Measurements from ENCODE around the gene FRRS1. TPM values are rescaled to one million over a fixed set of nuclear protein-coding genes. Genes with fewer than 3 reads are reported as not detected.
"Not testable (repeated sequence)": the region's sequence is repeated elsewhere in the genome, so short reads cannot be mapped to it uniquely, and the experiment has no call there.

Gene FRRS1
- total RNA-seq, 3 donors from 2014 or later: 0.82 to 0.86 (median 0.84) TPM

DNA sequence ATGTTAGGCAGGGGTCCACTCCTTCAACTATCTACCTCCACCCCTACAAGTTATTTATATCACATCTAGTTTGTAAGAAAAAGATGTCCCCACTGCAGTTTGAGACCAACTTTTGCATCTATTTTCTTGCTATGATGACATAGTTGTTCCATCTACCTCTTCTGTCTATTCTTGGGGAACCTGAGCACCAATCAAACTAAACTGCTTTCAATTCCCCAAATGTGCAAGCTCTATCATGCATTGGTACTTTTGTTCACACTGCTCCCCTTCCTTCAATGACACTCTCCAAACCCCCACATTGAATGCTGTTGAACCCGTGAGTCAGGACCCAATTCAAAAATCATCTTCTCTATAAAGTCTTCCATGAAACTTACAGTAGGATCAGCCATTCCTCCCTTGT is 16.0 kb upstream of the FRRS1 start:
- Mint-ChIP-seq H3K4me3 (no peak overlapping the region), H3K4me1 (ENCODE audit: low read depth) (peaks cover 23% of the 10 kb centered on the region), H3K9me3 (no peaks in the 10 kb centered on the region), H3K36me3 (ENCODE audit: insufficient read depth) (no peaks in the 10 kb centered on the region), H3K27me3 (ENCODE audit: low read depth) (peaks cover 23% of the 10 kb centered on the region)
- ATAC-seq (no peak), DNase-seq (no peak)

DNA sequence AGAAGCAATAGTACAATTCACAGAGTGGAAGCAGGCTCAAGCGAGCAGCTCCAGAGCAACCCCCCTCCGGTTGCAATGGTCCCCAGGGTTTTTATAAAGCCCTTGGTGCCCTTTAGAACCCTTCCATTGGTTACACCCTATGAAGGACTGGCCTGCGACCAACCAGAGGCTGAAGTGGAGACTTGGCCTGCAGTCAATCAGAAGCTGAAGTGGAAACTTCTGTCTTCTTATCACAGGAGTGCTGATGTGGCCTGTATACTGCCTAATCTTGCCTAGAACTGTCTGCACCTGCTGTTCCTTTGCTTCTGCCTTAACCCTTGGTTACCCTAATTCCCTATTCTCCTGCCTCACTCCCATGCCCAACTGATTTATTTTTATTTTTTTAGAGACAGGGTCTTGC is 15.4 kb upstream of the FRRS1 start:
- Mint-ChIP-seq H3K9me3 (no peaks in the 10 kb centered on the region), H3K4me3 (no peak overlapping the region), H3K27me3 (ENCODE audit: low read depth) (peaks cover 23% of the 10 kb centered on the region), H3K4me1 (ENCODE audit: low read depth) (peaks cover 19% of the 10 kb centered on the region), H3K36me3 (ENCODE audit: insufficient read depth) (no peaks in the 10 kb centered on the region)
- ATAC-seq: no peak
- no peak for DNase-seq

DNA sequence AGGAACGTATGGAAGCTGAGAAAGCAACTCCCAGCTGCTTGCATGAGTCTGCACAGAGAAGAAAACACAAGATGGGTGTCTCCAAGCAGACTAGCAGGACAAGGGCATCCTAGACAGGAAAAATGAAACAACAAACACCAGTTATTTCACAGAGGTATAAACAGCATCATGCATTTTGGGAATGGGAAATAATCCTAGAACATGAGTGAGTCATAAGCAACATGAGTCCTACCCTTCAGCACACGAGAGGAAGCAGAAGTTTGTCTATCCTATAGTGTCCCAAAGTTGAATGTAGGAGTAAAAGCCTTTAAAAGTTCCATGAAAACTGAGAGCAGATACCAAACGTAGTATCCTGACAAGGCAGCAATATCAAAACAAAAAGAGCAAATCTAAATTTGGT is 11.3 kb upstream of the FRRS1 start:
- H3K36me3 Mint-ChIP-seq (ENCODE audit: insufficient read depth): no peaks in the 10 kb centered on the region
- H3K4me1 Mint-ChIP-seq (ENCODE audit: low read depth): no peaks in the 10 kb centered on the region
- H3K4me3 Mint-ChIP-seq: no peak overlapping the region
- ATAC-seq: no peak
- H3K27me3 Mint-ChIP-seq (ENCODE audit: low read depth): peaks cover 20% of the 10 kb centered on the region
- no peaks in the 10 kb centered on the region for H3K9me3 Mint-ChIP-seq
- DNase-seq: no peak

DNA sequence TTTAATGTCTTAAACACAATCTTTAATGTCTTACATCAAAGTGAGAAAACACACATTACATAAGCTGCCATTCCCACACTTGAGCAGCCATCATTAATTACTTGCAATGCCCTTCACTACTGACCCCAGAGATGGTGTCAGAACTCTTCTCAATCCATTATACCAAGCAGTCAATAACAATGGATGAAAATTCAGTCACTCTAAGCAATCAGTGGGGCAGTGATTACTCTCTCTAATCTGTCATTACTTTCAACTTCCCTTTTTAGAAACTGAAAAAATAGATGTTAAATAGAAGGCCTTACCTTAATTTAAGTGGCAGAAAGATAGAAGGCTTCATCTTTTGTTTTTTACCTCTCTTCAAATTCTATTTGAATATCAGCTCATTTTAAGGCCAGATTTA is 9.7 kb upstream of the FRRS1 start:
- no peak for ATAC-seq
- Mint-ChIP-seq H3K9me3 (no peaks in the 10 kb centered on the region), H3K4me1 (ENCODE audit: low read depth) (no peaks in the 10 kb centered on the region)

DNA sequence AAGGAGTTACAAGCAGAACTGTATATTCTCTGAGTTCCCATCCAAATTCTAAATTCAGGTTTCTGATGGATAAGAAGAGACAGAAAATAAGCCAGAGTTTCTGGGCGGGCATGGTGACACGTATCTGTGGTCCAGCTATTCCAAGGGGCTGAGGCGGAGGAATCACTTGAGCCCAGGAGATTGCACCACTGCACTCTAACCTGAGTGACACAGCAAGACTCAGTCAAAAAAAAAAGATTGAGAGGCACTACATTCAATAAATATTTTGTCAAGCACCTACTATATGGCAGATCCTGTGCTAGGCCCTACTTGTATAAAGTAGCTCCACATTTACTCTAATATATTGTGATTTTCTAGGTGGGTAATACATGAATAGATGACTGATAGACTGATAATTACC is 6.4 kb upstream of the FRRS1 start:
- peaks cover 5% of the 10 kb centered on the region for H3K27me3 Mint-ChIP-seq (ENCODE audit: low read depth)
- H3K4me1 Mint-ChIP-seq (ENCODE audit: low read depth): no peaks in the 10 kb centered on the region
- DNase-seq (no peak), ATAC-seq (no peak)
- H3K9me3 Mint-ChIP-seq: no peaks in the 10 kb centered on the region
- no peak overlapping the region for H3K4me3 Mint-ChIP-seq
- no peaks in the 10 kb centered on the region for H3K36me3 Mint-ChIP-seq (ENCODE audit: insufficient read depth)

More for the DNA sequence above, 9.7 kb upstream of the FRRS1 start:
- DNase-seq: no peak
- H3K36me3 Mint-ChIP-seq (ENCODE audit: insufficient read depth): no peaks in the 10 kb centered on the region
- no peak overlapping the region for H3K4me3 Mint-ChIP-seq
- H3K27me3 Mint-ChIP-seq (ENCODE audit: low read depth): peaks cover 8% of the 10 kb centered on the region

DNA sequence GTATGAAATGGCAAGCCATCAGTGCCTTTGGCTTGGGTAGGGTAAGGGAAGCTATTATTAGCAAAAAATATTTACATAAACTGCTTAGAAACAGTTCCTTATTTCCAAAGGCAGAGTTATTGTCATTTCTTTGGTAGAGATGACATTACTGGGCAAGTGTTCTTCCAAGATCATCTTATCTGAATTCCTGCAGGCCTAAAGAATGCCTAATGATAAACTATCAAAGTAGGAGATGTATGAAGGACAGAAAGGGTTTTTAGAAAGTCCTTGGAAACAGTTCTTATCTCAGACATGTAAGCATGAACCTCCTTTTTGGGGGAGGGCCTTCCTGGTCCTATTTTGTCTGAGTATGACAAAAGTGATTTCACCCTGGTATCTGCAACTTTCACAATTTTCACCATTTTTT is 5.1 kb upstream of the FRRS1 start:
- Mint-ChIP-seq H3K4me3 (no peak overlapping the region), H3K27me3 (ENCODE audit: low read depth) (peaks cover 5% of the 10 kb centered on the region), H3K9me3 (no peaks in the 10 kb centered on the region), H3K4me1 (ENCODE audit: low read depth) (peaks cover 2% of the 10 kb centered on the region), H3K36me3 (ENCODE audit: insufficient read depth) (no peaks in the 10 kb centered on the region)
- DNase-seq (no peak), ATAC-seq (no peak)

DNA sequence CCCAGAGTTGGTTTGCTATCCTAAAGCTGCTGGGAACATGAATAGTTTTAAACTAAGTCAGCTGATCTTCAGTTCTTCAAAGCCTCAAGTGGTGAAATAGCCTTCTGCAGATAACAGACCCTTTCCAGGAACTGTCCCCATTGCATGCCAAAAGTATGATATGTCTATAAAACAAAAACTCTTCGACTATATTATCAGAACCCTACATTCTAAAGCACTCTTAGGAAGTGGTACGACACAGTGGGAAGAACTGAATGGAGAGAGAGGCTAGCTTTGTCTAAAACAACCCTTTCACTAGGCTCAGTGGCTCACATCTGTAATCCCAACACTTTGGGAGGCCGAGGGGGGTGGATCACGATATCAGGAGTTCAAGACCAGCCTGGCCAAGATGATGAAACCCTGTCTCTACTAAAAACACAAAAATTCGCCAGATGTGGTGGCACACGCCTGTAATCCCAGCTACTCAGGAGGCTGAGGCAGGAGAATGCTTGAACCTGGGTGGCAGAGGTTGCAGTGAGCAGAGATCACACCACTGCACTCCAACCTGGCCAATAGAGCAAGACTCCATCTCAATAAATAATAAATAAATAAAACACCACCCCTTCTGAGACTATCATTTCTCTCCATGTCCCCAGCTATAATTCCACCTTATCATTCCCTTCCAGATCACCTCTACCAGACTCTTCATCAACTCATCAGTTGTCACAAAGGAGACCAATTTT is 2.2 kb upstream of the FRRS1 start:
- no peak for ATAC-seq

DNA sequence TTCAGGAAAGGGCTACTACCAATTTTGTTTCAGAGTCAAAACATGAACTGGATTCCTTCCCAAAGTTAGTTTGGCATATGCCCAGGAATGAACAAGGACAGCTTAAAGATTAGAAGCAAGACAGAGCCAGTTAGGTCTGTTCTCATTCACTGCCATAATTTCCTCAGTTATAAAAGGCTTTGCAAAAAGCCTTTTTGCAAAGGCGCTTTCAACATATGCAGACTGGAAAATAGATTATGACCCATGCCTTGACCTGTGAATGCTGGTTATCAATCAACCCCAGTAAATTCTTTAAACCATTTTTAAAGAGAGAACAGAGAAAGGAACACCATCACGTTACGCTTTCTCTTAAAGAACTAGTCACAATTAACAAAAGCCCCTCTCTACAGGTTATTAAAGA is 1.7 kb upstream of the FRRS1 start:
- ATAC-seq (no peak), DNase-seq (no peak)
- no peak overlapping the region for H3K4me3 Mint-ChIP-seq
- H3K4me1 Mint-ChIP-seq (ENCODE audit: low read depth): peaks cover 6% of the 10 kb centered on the region
- H3K27me3 Mint-ChIP-seq (ENCODE audit: low read depth): peaks cover 2% of the 10 kb centered on the region
- no peaks in the 10 kb centered on the region for H3K36me3 Mint-ChIP-seq (ENCODE audit: insufficient read depth)
- no peaks in the 10 kb centered on the region for H3K9me3 Mint-ChIP-seq

More for the DNA sequence above, 2.2 kb upstream of the FRRS1 start:
- Mint-ChIP-seq H3K4me3 (no peak overlapping the region), H3K9me3 (no peaks in the 10 kb centered on the region), H3K27me3 (ENCODE audit: low read depth) (peaks cover 2% of the 10 kb centered on the region), H3K36me3 (ENCODE audit: insufficient read depth) (no peaks in the 10 kb centered on the region), H3K4me1 (ENCODE audit: low read depth) (peaks cover 6% of the 10 kb centered on the region)
- no peak for DNase-seq

DNA sequence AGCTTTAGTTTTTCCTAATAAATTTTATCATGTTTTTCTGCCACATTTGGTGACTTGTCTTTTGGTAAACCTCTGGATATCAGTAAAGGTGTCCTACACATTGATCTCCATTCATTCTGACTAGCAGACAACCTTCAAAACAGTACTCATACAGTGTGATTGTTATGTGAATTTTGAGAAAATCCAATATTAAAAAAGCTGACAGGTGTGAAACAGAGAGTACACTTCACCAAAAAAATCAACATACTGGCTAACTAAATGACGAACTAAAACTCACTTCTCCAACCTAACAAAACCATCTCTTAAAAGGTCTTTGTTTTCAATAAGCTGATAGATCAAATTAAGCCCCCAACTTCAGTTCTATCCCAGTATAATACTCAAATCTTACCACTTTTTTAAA is 1.5 kb downstream of the FRRS1 start:
- no peak for ATAC-seq
- H3K9me3 Mint-ChIP-seq: no peaks in the 10 kb centered on the region
- no peak overlapping the region for H3K4me3 Mint-ChIP-seq
- no peaks in the 10 kb centered on the region for H3K36me3 Mint-ChIP-seq (ENCODE audit: insufficient read depth)
- no peak for DNase-seq
- peaks cover 5% of the 10 kb centered on the region for H3K27me3 Mint-ChIP-seq (ENCODE audit: low read depth)
- peaks cover 6% of the 10 kb centered on the region for H3K4me1 Mint-ChIP-seq (ENCODE audit: low read depth)

DNA sequence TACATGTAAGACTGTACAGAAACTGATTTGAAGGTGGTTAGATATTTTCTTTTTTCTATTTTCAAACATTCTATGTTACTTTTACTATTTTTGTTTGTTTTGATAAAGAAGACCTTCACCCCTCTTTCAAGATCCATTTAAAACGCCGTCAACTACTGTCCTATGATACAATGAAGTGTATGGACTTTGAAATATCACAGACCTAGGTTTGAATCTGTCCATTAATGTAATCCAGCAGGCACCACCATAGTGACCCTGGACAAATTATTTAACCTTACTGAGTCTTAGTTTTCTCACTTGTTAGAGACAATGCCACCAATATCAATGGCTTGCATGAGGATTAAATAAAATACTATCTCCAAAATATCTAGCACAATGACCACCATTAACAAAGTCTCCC is 2.0 kb downstream of the FRRS1 start:
- no peaks in the 10 kb centered on the region for H3K9me3 Mint-ChIP-seq
- peaks cover 5% of the 10 kb centered on the region for H3K27me3 Mint-ChIP-seq (ENCODE audit: low read depth)
- peaks cover 6% of the 10 kb centered on the region for H3K4me1 Mint-ChIP-seq (ENCODE audit: low read depth)
- H3K36me3 Mint-ChIP-seq (ENCODE audit: insufficient read depth): no peaks in the 10 kb centered on the region
- DNase-seq: no peak
- H3K4me3 Mint-ChIP-seq: no peak overlapping the region
- no peak for ATAC-seq

DNA sequence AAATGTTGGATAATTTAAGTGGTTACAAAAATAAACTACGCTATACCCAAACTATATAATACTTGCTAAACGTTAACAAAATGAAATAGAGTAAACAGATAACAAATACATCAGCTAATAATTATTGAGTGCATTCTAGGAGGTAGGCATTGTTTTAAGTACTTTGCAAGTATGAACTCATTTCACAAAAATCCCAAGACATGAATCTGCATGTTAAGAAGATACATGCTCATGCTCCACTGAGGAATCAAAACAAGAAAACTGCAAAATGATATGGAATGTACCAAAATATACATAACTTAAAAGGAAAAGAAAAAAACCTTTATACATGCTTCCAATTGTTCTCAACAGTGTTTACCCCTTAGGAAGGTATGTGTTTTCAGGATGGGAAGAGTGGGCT is 2.5 kb downstream of the FRRS1 start:
- Mint-ChIP-seq H3K27me3 (ENCODE audit: low read depth) (peaks cover 5% of the 10 kb centered on the region), H3K9me3 (no peaks in the 10 kb centered on the region), H3K4me3 (no peak overlapping the region), H3K36me3 (ENCODE audit: insufficient read depth) (no peaks in the 10 kb centered on the region), H3K4me1 (ENCODE audit: low read depth) (peaks cover 6% of the 10 kb centered on the region)
- ATAC-seq (no peak), DNase-seq (no peak)

DNA sequence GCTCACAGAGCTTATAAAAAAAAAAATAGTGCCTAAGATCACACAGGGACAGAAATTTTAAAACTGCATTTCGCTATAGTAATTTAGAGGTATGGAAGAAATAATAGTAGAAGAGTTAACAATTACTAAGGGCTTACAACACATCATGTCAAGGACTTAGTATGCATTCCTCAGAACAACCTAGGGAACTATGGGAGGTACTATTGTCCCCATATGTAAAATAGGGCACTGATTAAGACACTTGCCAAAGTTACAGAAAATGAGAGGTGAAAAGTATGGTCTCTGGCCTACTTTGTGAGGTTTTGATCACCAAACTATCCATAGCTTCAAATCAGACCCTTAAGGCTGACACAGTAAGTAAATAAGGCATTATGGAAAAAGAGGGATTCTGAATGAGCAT is 4.7 kb downstream of the FRRS1 start:
- no peak for ATAC-seq
- Mint-ChIP-seq H3K27me3 (ENCODE audit: low read depth) (peaks cover 2% of the 10 kb centered on the region), H3K9me3 (no peaks in the 10 kb centered on the region), H3K4me3 (no peak overlapping the region), H3K4me1 (ENCODE audit: low read depth) (peaks cover 15% of the 10 kb centered on the region), H3K36me3 (ENCODE audit: insufficient read depth) (no peaks in the 10 kb centered on the region)
- no peak for DNase-seq

DNA sequence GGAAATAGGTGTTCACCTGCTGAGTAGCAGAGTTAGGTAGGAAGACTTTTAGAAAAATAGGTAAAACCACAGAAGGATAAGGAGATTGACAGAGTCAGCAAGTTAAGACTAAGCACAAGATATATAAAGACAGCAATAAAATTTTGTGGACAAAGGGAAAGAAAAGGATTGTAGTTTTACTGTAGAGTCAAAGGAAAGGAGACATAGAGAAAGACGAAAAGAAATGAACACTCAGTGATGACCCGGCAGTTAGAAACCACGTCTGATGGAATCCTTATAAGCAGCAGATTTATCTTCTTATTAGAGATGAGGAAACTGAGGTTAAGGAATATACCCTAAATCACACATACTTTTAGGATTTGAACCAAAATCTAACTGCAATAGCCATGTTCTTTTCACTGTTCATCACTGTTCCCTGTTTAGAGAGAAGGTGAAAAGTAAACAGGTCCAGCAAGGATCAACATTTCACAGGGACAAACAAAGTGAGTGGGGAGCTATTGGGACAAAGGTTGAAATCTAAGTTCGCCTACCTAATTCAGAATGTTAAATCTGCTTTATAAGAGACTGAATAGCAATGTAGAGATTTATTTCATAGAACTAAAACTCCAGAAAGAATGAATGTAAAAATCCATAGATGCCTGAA is 6.8 kb downstream of the FRRS1 start:
- Mint-ChIP-seq H3K36me3 (ENCODE audit: insufficient read depth) (no peaks in the 10 kb centered on the region), H3K9me3 (no peaks in the 10 kb centered on the region)

DNA sequence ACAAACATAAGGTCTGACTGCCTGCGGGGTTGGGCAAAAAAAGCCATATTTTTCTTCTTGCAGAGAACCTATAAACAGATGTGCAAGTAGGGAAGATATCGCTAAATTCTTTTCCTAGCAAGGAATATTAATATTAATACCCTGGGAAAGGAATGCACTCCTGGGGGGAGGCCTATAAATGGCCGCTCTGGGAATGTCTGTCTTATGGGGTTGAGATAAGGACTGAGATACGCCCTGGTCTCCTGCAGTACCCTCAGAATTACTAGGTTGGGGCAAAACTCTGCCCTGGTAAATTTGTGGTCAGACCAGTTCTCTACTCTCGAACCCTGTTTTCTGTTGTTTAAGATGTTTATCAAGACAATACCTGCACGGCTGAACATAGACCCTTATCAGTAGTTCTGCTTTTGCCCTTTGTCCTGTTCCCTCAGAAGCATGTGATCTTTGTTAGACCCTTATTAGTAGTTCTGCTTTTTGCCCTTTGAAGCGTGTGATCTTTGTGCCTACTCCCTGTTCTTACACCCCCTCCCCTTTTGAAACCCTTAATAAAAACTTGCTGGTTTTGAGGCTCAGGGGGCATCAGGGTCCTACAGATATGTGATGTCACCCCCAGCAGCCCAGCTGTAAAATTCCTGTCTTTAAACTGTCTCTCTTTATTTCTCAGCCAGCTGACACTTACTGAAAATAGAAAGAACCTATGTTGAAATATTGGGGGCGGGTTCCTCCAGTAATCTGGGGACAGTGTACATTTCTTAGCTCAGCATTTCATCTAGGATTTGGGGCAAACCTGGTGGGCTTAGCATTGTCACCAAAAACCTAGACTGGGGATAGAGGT is 7.5 kb downstream of the FRRS1 start:
- not testable (repeated sequence) for H3K9me3 Mint-ChIP-seq; H3K27me3 Mint-ChIP-seq (ENCODE audit: low read depth); ATAC-seq; H3K36me3 Mint-ChIP-seq (ENCODE audit: insufficient read depth); H3K4me1 Mint-ChIP-seq (ENCODE audit: low read depth); DNase-seq; H3K4me3 Mint-ChIP-seq

More for the DNA sequence above, 6.8 kb downstream of the FRRS1 start:
- Mint-ChIP-seq H3K4me1 (ENCODE audit: low read depth) (peaks cover 8% of the 10 kb centered on the region), H3K27me3 (ENCODE audit: low read depth) (peaks cover 2% of the 10 kb centered on the region), H3K4me3 (no peak overlapping the region)
- DNase-seq: no peak
- ATAC-seq: no peak
